ENCODE measurements around the gene ERBIN.
"Not testable (repeated sequence)": the region's sequence is repeated elsewhere in the genome, so short reads cannot be mapped to it uniquely, and the experiment has no call there.

The ERBIN gene

DNA sequence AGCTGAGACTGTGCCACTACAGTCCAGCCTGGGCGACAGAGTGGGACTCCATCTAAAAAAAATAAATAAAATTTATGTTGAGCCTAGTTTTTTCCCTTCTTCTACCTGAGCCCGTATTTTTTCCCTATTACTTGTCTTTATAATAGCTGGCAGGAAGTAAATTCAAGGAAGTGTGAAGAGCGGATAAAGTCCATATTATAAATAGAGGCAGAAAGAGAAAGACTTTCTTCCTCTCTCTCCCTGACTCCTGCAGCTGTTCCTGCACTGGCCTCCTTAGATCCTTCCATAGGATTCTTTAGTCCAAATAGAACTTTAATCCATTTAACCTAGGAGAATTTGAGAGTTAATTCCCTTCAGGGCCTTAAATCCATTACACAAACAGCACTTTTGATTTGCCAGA lies 10.3 kb upstream of the ERBIN start:
- no peak for DNase-seq (ENCODE audit: low read depth)

DNA sequence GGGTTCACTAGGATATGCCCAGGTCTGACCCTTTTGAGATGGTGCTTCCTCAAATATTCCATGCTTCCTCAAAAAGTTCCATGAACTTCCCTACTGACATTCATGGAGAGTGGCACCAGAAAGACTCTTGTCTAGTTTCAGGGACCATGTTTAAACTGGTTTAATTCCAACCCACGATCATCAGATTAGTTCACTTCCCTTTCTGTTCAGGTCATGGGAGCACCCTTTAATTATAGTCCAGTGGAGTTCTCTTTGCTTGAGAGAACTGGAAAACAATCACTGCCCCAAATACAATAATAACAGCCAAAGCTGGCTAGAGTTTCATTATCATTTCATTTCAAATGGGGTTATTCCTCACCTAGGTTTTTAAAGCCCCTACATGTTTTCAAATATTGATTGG lies 9.7 kb upstream of the ERBIN start:
- DNase-seq (ENCODE audit: low read depth): no peak

DNA sequence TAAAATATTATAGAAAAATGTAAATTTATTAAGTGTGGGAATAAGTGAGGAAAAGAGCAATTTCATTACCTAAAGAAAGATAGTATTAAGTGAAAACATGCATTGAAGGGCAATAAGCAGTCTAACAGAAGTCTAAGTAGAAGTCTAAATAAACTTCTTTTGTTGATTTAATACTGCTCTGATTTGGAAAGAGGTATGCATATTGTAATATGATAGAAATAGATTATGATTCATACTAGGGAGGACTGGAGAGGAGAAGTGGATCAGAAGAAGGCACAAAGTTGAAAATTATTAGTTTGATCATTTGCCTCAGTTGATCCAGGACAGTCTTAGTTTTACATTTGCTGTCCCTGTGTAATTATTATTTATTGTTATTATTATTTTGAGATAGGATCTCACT lies 6.6 kb upstream of the ERBIN start:
- peak; percentile 27 for DNase-seq (ENCODE audit: low read depth)

DNA sequence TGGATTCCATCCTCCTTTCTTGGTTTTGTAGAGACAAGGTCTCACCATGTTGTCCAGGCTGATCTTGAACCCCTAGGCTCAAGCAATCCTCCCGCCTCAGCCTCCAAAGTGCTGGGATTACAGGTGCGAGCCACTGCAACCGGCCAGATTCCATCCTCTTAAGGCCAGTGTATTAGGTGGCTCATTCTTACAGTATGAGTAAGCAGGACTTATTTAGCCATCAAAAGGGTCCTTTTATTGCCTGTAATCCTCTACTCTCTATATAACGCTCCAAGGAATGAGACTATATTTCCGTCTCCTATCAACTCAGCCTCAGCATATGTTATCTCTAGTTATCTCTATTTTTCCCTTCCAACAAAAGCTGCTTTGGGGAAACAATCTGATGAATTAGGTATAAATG lies 3.0 kb upstream of the ERBIN start:
- DNase-seq (ENCODE audit: low read depth): peak; percentile 35

DNA sequence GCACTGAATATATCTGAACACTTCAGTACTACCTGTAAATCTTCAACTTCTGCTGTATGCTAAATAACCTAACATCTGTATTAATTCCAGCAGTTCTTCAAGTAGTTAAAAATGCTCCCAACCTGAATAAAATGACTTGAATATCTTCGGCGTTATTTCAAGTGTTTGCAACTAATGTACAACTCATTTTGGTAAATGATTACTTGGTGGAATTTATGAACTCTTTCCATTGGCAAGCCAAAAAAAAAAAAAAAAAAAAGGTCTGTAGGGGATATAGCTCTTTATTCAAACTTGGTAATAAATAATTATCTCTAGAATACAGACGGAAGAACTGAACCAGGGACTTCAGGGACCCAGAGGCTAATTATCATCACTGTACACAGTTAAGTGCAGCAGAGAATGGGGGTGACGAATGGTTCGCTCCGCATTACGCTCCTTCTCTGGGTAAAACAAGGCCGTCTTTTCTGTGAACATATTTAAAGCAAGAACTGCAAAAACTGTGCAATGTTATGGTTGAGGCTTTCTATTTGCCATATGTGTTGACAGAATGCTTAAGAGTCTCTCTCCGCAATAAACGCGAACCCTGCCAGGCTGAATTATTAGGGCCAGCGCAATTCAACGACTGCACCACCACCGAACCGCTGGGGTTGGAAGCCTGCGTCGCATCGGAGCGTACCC lies 1.9 kb upstream of the ERBIN start:
- DNase-seq (ENCODE audit: low read depth): no peak

DNA sequence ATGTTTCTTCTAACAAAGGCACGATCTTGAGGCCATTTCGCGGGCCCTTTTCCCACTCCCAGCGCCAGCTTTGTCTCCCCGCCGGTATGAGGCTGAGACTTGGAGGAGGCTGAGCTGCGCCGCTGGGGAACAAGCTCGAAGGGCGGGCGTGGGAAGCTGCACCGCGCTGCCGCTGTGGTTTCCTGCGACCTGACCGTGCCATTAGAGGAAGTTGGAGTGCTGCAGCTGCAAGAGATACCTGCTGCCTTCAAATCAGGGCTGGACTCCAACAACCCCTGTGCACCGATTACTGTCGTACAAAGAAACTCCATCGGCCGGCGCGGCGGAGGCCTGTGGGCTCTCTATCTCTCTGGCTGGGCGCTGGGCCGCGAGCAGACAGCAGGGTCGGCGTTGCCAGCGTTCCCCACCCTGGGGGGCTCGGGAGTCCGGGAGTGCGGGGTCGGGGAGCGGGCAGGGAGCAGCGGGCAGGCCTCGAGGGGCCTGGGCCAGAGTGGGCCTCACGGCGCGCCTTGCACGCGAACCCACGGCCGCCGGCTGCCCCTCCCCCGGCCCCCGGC lies 1.3 kb upstream of the ERBIN start:
- peak; percentile 82 for DNase-seq (ENCODE audit: low read depth)

DNA sequence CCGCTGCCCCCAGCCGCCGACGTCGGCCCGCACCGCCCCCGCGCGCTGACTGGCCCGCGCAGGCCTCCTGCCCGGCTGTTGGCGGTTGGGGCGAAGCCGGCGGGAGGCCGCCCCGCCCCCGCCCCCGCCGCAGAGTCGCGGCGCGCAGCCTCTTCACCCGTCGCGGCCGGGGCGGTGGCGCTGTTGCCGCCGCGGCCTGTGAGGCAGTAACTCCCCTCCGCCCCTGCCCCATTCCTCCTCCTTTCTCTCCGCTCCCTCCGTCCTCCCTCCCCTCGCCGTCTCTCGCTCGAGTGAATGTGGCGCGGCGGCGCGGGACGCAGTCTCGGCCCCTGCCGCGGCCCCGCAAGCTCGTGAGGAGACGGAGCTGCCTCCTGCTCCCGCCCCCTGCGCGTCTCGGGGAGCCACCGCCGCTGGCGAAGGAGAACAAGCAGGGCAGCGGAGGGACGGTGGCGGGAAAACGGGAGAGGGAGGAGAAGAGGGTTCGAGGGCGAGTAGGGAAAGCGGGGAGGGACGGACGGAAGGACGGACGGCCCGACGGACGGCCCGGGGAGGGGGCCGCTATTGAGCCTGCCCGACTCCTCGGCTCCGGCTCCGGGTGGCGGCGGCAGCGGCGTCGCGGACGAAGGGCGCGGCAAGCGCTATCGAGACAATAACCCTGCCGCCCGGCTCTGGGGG lies 637 bp upstream of the ERBIN start:
- DNase-seq (ENCODE audit: low read depth): peak; percentile 89

DNA sequence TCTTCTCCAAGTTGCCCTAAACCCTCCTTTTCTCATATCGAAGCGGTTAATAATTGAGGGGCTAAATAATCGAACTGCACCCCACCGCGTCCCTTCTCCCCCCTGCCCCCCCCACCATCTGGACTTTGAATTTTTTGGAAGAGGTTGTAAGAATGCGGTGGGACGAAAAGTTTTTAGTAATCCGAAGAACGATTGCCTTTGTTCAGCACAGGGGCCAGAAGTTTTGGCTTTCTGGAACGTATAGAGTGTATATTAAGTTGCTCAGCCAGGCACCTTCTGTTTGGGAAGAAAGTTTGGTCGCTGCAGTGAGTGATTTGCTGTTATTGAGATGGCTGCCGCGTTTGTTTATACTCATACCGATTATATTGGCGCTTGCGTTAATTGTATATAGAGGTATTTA lies 518 bp downstream of the ERBIN start:
- peak; percentile 49 for DNase-seq (ENCODE audit: low read depth)

DNA sequence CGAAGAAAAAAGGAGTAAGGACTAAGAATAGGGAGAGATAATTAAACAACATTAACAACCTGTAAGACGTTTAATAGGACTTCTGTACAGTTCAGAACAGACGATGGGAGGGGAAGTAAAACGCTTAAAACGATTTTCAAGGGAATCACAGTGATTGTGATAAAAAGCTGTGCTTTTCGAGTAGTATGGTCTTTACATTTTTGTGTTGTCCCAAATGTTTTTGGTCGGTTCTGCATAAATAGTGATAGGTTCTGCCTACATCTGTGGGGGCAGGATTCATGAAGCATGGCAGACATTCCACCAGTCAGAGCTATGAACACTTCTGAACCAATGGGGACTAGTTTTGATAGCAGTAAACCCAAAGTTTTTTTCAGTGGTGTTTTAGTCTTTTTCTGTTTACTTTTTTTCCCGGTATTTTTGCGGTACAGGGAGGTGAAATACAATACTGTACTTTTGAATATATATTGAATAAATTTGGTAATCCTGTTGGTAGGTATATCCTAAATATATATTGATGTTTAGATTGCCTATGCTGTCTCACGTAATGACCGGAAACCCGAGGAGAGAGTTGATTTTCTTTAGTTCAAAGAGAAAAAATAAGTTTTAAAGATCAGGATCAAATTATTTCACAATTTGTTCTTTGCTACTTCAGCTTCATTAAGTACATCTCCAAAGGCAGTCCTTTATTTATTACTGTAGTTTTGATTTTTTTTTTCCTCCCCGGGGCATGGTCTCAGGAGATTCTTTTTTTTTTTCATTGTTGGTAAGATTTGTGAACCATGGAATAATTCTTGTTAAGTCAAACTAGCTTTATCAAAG lies 1.3 kb downstream of the ERBIN start:
- DNase-seq (ENCODE audit: low read depth): peak; percentile 80

DNA sequence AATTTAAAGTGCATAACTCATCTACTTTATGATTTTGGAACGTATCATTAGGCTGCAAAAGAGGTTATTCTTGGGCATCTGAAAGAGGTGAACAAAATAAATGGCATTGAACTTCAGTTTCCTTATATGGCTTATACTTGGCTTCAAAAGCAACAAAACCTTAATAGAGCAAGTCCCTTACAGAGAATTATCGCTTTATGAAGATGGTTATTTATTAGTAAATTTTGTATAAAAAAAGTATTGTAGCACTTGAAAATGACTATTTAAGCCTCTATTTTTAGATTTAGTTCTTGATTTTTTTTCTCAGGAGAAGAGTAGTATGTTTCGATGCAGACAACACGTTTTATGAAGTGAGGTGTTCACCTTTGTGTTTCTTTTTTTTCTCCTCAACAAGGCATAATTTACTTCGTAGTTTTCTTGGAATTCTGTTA lies 2.0 kb downstream of the ERBIN start:
- DNase-seq (ENCODE audit: low read depth): peak; percentile 19

DNA sequence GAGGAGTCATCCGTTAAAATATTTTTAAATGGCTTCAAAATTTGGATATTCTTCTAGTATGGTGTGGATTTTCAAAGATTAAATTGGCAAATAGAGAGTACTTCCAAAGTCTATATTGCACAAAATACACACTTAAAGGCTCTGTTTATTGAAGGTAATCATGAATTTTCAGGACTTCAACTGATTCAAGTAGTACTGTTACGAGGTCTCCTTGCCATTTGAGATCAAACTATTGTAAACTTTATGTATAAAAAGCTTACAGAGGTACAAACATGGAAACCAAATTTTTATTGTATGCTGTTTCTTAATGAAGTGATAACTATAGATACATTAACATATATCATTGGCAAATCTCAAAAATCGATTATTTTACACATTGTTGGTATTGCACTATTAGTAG lies 2.5 kb downstream of the ERBIN start:
- no peak for DNase-seq (ENCODE audit: low read depth)

DNA sequence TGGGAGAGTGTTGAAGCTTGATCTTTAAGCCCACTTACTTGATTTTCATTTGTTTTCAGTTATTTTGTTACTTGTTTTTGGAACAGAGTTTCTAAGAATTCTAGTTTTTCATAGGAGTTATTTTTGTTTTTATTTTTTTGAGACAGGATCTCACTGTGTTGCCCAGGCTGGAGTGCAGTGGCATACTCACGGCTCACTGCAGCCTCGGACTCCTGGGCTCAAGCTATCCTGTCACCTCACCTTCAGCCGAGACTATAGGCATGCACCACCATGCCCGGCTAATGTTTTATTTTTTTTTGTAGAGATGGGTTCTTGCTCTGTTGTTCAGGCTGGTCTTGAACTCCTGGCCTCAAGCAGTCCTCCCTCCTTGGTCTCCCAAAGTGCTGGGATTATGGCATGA lies 6.3 kb downstream of the ERBIN start:
- no peak for DNase-seq (ENCODE audit: low read depth)

DNA sequence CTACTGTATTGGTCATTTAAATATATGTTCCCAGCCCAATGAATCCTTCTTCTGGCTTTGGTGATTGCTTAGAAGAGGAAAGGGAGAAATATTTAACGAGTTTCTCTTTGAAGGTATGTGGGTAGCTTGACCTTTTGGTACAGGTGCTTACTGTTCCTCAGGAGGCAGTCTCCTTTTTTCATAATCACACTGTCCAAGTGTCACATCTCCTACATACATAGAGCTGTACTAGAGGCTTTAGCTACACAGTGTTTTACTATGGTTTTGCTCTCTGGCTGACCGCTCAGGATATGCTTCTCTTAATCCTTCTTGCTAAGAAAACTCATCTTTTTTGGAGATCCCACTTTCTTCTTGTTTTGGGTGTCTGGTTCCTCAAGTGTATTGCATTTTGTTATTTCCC lies 6.9 kb downstream of the ERBIN start:
- no peak for DNase-seq (ENCODE audit: low read depth)

DNA sequence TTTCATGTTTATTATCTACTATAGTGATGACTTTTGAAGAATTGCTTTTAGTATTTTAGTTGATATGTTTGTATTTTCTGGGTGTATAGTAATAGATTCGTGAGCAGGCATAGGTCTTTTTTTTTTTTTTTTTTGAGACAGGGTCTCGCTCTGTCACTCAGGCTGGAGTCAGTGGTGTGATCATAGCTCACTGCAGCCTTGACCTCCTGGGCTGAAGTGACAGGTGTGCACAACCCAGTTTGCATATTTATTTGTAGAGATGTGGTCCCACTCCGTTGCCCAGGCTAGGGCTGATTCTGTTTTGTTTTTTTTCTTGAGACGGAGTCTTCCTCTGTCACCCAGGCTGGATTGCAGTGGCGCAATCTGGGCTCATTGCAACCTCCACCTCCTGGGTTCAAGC lies 11.9 kb downstream of the ERBIN start:
- DNase-seq (ENCODE audit: low read depth): no peak

DNA sequence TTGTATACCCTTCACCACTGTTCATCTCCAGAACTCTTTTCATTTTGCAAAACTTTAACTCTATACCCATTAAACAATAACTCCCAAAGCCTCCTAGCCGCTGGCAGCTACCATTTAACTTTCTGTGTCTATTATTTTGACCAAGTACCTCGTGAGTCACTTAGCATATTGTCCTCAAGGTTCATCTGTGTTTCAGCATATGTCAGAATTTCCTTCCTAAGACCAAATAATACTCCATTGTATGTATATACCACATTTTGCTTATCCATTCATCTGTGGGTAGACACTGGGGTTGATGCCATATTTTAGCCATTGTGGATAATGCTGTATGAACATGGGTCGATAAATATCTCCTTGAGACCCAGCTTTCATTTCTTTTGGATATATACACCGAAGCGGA lies 17.4 kb downstream of the ERBIN start:
- DNase-seq (ENCODE audit: low read depth): no peak

DNA sequence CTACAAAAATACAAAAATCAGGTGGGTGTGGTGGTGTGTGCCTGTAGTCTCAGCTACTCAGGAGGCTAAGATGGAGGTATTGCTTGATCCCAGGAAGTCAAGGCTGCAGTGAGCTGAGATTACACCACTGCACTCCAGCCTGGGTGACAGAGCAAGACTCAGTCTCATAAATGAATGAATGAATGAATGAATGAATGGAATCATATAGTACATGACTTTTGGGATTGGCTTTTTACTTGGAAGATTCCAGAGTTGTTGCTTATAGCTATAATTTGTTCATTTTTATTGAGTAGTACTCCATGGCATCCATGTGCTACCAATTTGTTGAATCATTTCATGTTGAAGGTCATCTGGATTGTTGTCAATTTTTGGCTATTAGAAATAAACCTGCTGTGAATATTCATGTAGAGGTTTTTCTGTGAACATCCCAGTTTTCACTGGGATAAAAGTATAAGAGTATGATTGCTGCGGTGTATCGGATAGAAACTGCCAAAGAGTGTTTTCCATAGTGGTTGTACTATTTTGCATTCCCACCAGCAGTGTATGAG lies 19.9 kb downstream of the ERBIN start:
- no peak for DNase-seq (ENCODE audit: low read depth)

DNA sequence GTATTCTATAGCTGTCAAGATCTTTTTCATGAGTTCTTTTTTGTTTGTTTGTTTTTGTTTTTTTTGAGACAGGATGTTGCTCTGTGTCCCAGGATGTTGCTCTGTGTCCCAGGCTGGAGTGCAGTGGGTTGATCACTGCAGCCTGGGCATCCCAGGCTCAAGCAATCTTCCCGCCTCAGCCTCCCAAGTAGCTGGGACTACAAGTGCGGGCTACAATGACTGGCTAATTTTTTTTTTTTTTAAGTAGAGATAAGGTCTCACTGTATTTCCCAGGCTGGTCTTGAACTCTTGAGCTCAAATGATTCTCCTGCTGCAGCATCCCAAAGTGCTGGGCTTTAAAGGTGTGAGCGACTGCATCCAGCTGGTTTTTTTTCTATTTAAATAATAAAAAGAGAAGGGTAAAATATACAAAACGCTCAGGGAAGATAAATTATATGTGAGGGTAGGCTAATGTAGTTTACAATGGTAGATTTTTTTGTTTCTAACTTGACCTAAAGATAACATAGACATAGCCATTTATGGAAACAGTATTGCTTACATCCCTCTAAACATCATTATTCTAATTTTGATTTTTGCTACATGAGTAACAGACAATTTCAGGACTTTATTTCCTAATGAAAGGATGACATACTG lies 21.9 kb downstream of the ERBIN start:
- DNase-seq (ENCODE audit: low read depth): no peak

DNA sequence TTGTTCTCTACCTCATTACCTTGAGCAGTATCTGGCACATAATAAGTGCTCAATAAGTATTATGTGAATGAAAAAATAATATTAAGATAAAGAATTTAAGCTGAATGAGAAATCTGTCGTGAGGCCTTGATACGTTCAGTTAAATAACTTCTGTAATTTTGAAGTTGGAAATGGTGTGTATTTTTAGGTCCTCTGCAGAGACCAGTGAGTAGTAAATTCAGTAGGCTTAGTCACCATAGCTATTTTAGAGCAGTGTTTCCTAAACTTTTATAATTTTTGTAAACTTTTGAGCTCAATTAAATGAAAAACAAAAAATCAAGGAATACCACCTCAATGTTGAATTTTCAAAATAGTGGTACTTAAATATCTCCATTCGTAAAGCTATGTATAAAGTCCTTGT lies 25.0 kb downstream of the ERBIN start:
- DNase-seq (ENCODE audit: low read depth): no peak

DNA sequence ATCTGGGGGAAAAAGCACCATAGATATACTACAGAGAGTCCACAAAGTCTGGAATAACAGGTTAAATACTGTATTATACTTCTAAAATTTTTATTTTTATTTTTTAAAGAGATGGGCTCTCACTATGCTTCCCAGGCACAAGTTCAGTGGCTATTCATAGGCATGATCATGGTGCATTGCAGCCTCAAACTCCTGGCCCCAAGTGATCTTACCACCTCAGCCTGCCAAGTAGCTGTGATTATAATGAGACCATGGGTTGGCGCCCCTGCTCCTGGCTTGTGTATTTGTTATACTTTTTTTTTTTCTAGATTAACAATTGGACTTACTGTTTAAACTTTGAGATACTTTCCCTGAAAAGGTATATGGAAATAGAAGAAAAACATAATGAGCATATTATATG lies 25.9 kb downstream of the ERBIN start:
- DNase-seq (ENCODE audit: low read depth): no peak

DNA sequence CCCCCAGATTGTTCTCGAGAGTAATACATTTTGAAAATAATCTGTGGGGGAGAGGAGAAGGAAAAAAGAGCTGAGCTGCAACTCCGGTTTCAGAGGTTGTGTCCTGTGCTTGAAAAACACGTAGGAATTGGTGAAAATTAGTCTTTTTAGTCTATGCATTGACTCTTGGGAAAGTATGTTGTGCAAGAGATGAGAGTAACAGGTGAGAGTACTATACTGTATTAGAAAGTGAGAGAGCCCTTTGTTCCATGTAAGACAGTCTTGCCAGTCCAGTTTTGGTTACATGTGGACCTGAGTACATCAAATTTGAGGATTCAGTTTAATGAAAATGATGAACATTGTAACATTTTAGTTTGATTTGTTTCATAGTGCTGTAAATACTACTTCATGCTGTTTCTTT lies 27.8 kb downstream of the ERBIN start:
- no peak for DNase-seq (ENCODE audit: low read depth)

DNA sequence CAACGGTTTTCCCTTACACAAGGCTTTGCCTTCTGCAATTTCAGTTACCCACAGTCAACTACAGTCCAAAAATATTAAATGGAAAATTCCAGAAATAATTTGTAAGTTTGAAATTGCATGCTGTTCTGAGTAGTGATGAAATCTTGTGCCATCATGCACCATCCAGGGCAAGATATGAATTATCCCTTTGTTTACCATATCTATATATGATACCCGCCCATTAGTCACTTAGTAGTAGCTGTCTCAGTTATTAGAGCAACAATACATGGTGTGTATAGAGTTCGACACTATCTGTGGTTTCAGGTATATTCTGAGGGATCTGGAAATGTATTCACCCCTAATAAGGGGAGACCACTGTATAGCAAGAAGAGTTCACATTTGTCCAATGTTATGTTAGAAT lies 29.4 kb downstream of the ERBIN start:
- DNase-seq (ENCODE audit: low read depth): no peak

DNA sequence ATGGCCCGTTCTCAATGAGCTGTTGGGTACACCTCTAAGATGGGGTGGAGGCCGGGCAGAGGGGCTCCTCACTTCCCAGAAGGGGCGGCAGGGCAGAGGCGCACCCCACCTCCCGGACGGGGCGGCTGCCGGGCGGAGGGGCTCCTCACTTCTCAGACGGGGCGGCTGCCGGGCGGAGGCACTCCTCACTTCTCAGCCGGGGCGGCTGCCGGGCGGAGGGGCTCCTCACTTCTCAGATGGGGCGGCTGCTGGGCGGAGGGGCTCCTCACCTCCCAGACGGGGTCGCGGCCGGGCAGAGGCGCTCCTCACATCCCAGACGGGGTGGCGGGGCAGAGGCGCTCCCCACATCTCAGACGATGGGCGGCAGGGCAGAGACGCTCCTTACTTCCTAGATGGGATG lies 31.3 kb downstream of the ERBIN start:
- not testable (repeated sequence) for DNase-seq (ENCODE audit: low read depth)

Measured in ELR (cell line).